ENCODE data around the gene CCDC93. TPM values are rescaled to one million over a fixed set of nuclear protein-coding genes. Genes with fewer than 3 reads are reported as not detected.

Gene CCDC93
- total and polyA plus RNA-seq, 4 donors = 9.6 to 45.6 (median 24.2) TPM

DNA sequence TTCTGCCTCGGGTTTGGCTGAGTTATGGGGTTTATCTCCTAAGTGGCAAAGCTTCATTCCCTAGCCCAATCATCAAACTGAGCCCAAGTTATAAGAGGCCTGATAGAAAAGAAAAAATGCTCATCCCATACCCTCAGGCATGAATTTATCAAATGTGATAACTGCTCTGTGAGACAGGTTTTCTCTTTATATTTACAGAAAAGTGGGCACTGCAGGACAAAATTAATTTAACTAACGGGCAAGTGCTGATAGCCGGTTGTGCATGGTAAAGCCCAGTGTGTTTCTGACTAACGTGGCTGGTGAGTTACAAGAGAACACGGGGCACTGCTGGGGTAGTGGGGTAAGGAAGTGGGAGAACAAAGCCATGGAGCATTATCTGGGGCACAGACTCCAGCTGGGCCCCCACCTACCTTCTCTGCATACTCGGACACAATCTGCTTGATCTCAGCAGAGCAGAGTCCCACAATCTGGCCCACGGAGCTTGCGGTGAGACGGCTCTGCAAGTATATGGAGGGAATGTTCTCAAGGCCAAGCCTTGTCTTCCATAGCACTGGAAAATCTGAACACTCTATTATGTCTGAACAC is 40.3 kb downstream of the CCDC93 start:
- Histone ChIP-seq H3K36me3 (ENCODE audit: control insufficient read depth in 4 of 4, insufficient read depth in 4 of 4, low read length in 4 of 4) (peaks cover 9 to 56% (median 34%) of the 10 kb centered on the region in 4 donors), H3K27ac (ENCODE audit: low read depth in 1 of 2, low read length in 1 of 2) (no peak overlapping the region), H3K27me3 (ENCODE audit: control insufficient read depth in 3 of 3, insufficient read depth in 3 of 3, low read length in 2 of 3) (no peaks in the 10 kb centered on the region), H3K9ac (ENCODE audit: insufficient read depth in 1 of 2, low read length in 2 of 2) (no peak overlapping the region), H3K9me3 (ENCODE audit: control insufficient read depth in 4 of 4, insufficient read depth in 3 of 4, low read length in 3 of 4) (no peaks in the 10 kb centered on the region), H3K4me1 (ENCODE audit: control insufficient read depth in 5 of 5, insufficient read depth in 5 of 5, low read length in 5 of 5) (peaks cover 0 to under 1% (median 0%) of the 10 kb centered on the region in 5 donors), H3K4me3 (no peak overlapping the region)
- TF ChIP-seq, protein P1, sequence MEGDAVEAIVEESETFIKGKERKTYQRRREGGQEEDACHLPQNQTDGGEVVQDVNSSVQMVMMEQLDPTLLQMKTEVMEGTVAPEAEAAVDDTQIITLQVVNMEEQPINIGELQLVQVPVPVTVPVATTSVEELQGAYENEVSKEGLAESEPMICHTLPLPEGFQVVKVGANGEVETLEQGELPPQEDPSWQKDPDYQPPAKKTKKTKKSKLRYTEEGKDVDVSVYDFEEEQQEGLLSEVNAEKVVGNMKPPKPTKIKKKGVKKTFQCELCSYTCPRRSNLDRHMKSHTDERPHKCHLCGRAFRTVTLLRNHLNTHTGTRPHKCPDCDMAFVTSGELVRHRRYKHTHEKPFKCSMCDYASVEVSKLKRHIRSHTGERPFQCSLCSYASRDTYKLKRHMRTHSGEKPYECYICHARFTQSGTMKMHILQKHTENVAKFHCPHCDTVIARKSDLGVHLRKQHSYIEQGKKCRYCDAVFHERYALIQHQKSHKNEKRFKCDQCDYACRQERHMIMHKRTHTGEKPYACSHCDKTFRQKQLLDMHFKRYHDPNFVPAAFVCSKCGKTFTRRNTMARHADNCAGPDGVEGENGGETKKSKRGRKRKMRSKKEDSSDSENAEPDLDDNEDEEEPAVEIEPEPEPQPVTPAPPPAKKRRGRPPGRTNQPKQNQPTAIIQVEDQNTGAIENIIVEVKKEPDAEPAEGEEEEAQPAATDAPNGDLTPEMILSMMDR (IDR thresholded peaks at IDR 0.05; ENCODE audit: control extremely low read depth, extremely low read depth) = no peak
- ATAC-seq (ENCODE audit: insufficient read depth, low FRiP score) (no peak), DNase-seq (no peak)
- WGBS, 2 donors = 93 to 96% methylated on average over 9 of the region's 9 CpGs

DNA sequence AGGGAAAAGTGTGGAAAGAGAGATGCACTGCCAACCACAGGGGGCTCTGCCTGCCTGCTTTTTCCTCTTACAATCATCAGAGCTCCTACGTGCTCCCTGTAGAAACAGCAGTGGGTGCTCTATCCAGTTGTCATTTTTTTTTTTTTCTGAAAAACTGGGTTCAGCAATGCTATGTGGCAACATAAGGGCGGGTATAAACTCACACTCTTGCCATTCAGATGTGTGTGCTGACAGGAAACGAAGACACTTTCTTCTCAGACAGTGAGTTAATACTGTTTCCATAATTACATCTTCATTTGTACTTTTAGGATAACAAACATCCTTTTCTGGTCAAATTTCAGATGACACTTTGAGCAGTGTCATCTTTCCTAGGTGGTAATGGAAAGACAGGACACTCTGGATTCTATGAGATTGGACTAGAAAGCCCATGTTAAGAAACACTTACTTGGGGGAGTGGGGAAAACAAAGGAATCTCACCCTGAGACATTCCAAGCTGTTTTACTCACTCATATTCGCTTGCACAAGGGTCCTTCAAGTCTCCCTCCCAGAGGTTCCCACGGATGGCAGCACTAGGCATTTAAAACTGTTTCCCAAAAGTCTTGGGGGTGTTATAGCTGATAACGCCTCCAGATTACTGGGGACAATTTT is 41.3 kb downstream of the CCDC93 start:
- Histone ChIP-seq H3K4me3 (no peak overlapping the region), H3K36me3 (ENCODE audit: control insufficient read depth in 4 of 4, insufficient read depth in 4 of 4, low read length in 4 of 4) (peaks cover 9 to 58% (median 33%) of the 10 kb centered on the region in 4 donors), H3K9me3 (ENCODE audit: control insufficient read depth in 4 of 4, insufficient read depth in 3 of 4, low read length in 3 of 4) (no peaks in the 10 kb centered on the region), H3K4me1 (ENCODE audit: control insufficient read depth in 5 of 5, insufficient read depth in 5 of 5, low read length in 5 of 5) (no peaks in the 10 kb centered on the region), H3K27me3 (ENCODE audit: control insufficient read depth in 3 of 3, insufficient read depth in 3 of 3, low read length in 2 of 3) (no peaks in the 10 kb centered on the region), H3K27ac (ENCODE audit: low read depth in 1 of 2, low read length in 1 of 2) (no peak overlapping the region), H3K9ac (ENCODE audit: insufficient read depth in 1 of 2, low read length in 2 of 2) (no peak overlapping the region)
- no peak for ATAC-seq (ENCODE audit: insufficient read depth, low FRiP score)
- TF ChIP-seq, protein P1 (IDR thresholded peaks at IDR 0.05; ENCODE audit: control extremely low read depth, extremely low read depth) = no peak
- DNase-seq = peak in 1 of 3 donors; percentile 20
- 52 to 83% methylated on average over 6 of the region's 6 CpGs for WGBS, 2 donors

DNA sequence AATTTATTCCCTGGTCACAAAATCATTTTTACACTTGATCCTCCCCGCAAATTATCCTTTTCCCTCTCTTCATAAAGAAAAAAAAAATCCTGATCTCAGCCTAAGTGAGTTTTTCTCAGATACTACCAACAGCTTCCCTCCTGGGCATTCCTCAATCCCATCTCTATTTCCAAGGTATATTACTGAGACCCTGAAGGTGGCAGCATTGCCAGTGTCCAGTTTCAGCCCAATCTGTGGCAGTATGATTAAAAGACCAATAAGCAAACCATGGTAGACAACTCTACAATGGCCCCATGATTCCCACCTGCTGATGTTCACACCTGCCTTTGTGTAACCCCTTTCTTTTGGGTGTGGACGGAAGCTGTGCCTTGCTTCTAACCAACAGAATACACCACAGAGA is 45.1 kb downstream of the CCDC93 start:
- Histone ChIP-seq H3K4me3 (no peak overlapping the region), H3K36me3 (ENCODE audit: control insufficient read depth in 4 of 4, insufficient read depth in 4 of 4, low read length in 4 of 4) (peaks cover 7 to 48% (median 19%) of the 10 kb centered on the region in 4 donors), H3K9ac (ENCODE audit: insufficient read depth in 1 of 2, low read length in 2 of 2) (no peak overlapping the region), H3K27me3 (ENCODE audit: control insufficient read depth in 3 of 3, insufficient read depth in 3 of 3, low read length in 2 of 3) (no peaks in the 10 kb centered on the region), H3K4me1 (ENCODE audit: control insufficient read depth in 5 of 5, insufficient read depth in 5 of 5, low read length in 5 of 5) (no peaks in the 10 kb centered on the region), H3K9me3 (ENCODE audit: control insufficient read depth in 4 of 4, insufficient read depth in 3 of 4, low read length in 3 of 4) (no peaks in the 10 kb centered on the region), H3K27ac (ENCODE audit: low read depth in 1 of 2, low read length in 1 of 2) (no peak overlapping the region)
- no peak for DNase-seq
- ATAC-seq (ENCODE audit: insufficient read depth, low FRiP score) = no peak
- TF ChIP-seq, protein P1 (IDR thresholded peaks at IDR 0.05; ENCODE audit: control extremely low read depth, extremely low read depth) = no peak
- 93 to 97% methylated on average over 2 of the region's 2 CpGs for WGBS, 2 donors
